WTC11 (cell line): ENCODE measurements around the gene B4GALNT3. TPM values are rescaled to one million over a fixed set of nuclear protein-coding genes. Genes with fewer than 3 reads are reported as not detected.

ENCODE experiments used
- ATAC-seq: fragments of 200-7000 bp; cut with Tn5 transposase; 2 replicates; pipeline ENCODE4 v1.10.0; 2021; ENCODE audit warnings: mild to moderate bottlenecking, moderate library complexity
- CTCF ChIA-PET: fragments of 300-600 bp; sonication (Branson Sonifier 250); formaldehyde crosslinking; loops from one replicate; lab custom pipeline; 2021; ENCODE audit warnings: antibody characterized with exemption; lab: Charles Lee
- POLR2A ChIA-PET: fragments of 350-600 bp; sonication (Branson Sonifier 250); formaldehyde crosslinking; loops from one replicate; lab custom pipeline; 2021; ENCODE audit warnings: antibody characterized with exemption; lab: Charles Lee
- DNase-seq: peaks from one replicate; pipeline ENCODE4 v3.0.0; 2021; ENCODE audit warnings: low spot score
- H3K27ac Mint-ChIP-seq: 2 replicates; pipeline ENCODE4 v1.8.0; 2021; ENCODE audit warnings: mixed read lengths
- H3K27me3 Mint-ChIP-seq: 2 replicates; pipeline ENCODE4 v1.8.0; 2021; ENCODE audit warnings: low read depth, mild to moderate bottlenecking, moderate library complexity, mixed read lengths
- H3K36me3 Mint-ChIP-seq: 2 replicates; pipeline ENCODE4 v1.8.0; 2021; ENCODE audit warnings: mixed read lengths
- H3K4me1 Mint-ChIP-seq: 2 replicates; pipeline ENCODE4 v1.8.0; 2022; ENCODE audit warnings: mixed read lengths
- H3K4me3 Mint-ChIP-seq: 2 replicates; pipeline ENCODE4 v1.8.0; 2021; ENCODE audit warnings: mild to moderate bottlenecking, moderate library complexity, mixed read lengths
- H3K9me3 Mint-ChIP-seq: 2 replicates; pipeline ENCODE4 v1.8.0; 2021; ENCODE audit warnings: mixed read lengths
- CDX4 ChIP-seq: fragments of 250-450 bp; sonication (Bioruptor Pico); IDR thresholded peaks from 2 replicates; pipeline ENCODE4 v1.9.0; 2021; ENCODE audit warnings: moderate library complexity, mild to moderate bottlenecking, inconsistent platforms, borderline replicate concordance
- ERG ChIP-seq: fragments of 250-450 bp; sonication (Bioruptor Pico); IDR thresholded peaks from 2 replicates; pipeline ENCODE4 v1.8.0; 2021; ENCODE audit warnings: mild to moderate bottlenecking
- ETV6 ChIP-seq: sonication (generic); formaldehyde crosslinking; IDR thresholded peaks from 2 replicates; pipeline ENCODE4 v1.8.1; 2022; ENCODE audit warnings: mild to moderate bottlenecking, missing genetic modification reagents
- FOXK1 ChIP-seq: sonication (generic); formaldehyde crosslinking; IDR thresholded peaks from 2 replicates; pipeline ENCODE4 v1.8.0; 2022; ENCODE audit warnings: mild to moderate bottlenecking, moderate library complexity, missing genetic modification reagents
- GTF2I ChIP-seq: fragments of 250-450 bp; sonication (Bioruptor Pico); conservative IDR thresholded peaks from 2 replicates; pipeline ENCODE4 v1.4.0; 2021; ENCODE audit warnings: mild to moderate bottlenecking
- KAT7 ChIP-seq: sonication (generic); formaldehyde crosslinking; IDR thresholded peaks from 2 replicates; pipeline ENCODE4 v1.8.1; 2023; ENCODE audit warnings: missing genetic modification reagents, mild to moderate bottlenecking, borderline replicate concordance
- MAX ChIP-seq: sonication (generic); formaldehyde crosslinking; IDR thresholded peaks from 2 replicates; pipeline ENCODE4 v1.8.0; 2022; ENCODE audit warnings: mild to moderate bottlenecking, missing genetic modification reagents
- NR1H2 ChIP-seq: sonication (generic); formaldehyde crosslinking; IDR thresholded peaks from 2 replicates; pipeline ENCODE4 v1.9.0; 2021; ENCODE audit warnings: mild to moderate bottlenecking, moderate library complexity, missing genetic modification reagents
- OVOL2 ChIP-seq: fragments of 250-450 bp; sonication (Bioruptor Pico); IDR thresholded peaks from 2 replicates; pipeline ENCODE4 v1.9.0; 2021; ENCODE audit warnings: mild to moderate bottlenecking, borderline replicate concordance
- PREB ChIP-seq: sonication (generic); formaldehyde crosslinking; IDR thresholded peaks from 2 replicates; pipeline ENCODE4 v1.8.1; 2022; ENCODE audit warnings: mild to moderate bottlenecking, missing genetic modification reagents, moderate library complexity, borderline replicate concordance
- PRRX2 ChIP-seq: fragments of 250-450 bp; sonication (Bioruptor Pico); IDR thresholded peaks from 2 replicates; pipeline ENCODE4 v1.8.0; 2021; ENCODE audit warnings: mild to moderate bottlenecking
- RORB ChIP-seq: fragments of 250-450 bp; sonication (Bioruptor Pico); IDR thresholded peaks from 2 replicates; pipeline ENCODE4 v1.9.0; 2021; ENCODE audit warnings: mild to moderate bottlenecking
- TEAD1 ChIP-seq: sonication (generic); formaldehyde crosslinking; IDR thresholded peaks from 2 replicates; pipeline ENCODE4 v1.8.0; 2022; ENCODE audit warnings: mild to moderate bottlenecking, missing genetic modification reagents
- ZBTB43 ChIP-seq: sonication (generic); formaldehyde crosslinking; IDR thresholded peaks from 2 replicates; pipeline ENCODE4 v1.8.1; 2023; ENCODE audit warnings: mild to moderate bottlenecking, missing genetic modification reagents
- ZNF219 ChIP-seq: sonication (generic); formaldehyde crosslinking; IDR thresholded peaks from 2 replicates; pipeline ENCODE4 v1.8.0; 2023; ENCODE audit warnings: missing genetic modification reagents, mild to moderate bottlenecking, borderline replicate concordance
- ZNF263 ChIP-seq: sonication (generic); formaldehyde crosslinking; IDR thresholded peaks from 2 replicates; pipeline ENCODE4 v1.8.1; 2022; ENCODE audit warnings: low read depth, mild to moderate bottlenecking, moderate library complexity, missing genetic modification reagents
- ZNF281 ChIP-seq: sonication (generic); formaldehyde crosslinking; IDR thresholded peaks from 2 replicates; pipeline ENCODE4 v1.8.0; 2023; ENCODE audit warnings: mild to moderate bottlenecking, missing genetic modification reagents
- ZNF423 ChIP-seq: fragments of 250-450 bp; sonication (Bioruptor Pico); IDR thresholded peaks from 2 replicates; pipeline ENCODE4 v2.1.2; 2022; ENCODE audit warnings: mild to moderate bottlenecking, moderate library complexity
- ZNF671 ChIP-seq: fragments of 250-450 bp; sonication (Bioruptor Pico); IDR thresholded peaks from 2 replicates; pipeline ENCODE4 v1.8.0; 2021; ENCODE audit warnings: mild to moderate bottlenecking
- ZSCAN18 ChIP-seq: fragments of 250-450 bp; sonication (Bioruptor Pico); IDR thresholded peaks from 2 replicates; pipeline ENCODE4 v2.1.2; 2022; ENCODE audit warnings: mild to moderate bottlenecking, moderate library complexity
- total RNA-seq: library from RNA; stranded (reverse); gene quantifications from 3 replicates; pipeline ENCODE4 v1.2.3, GENCODE V29; 2021

The B4GALNT3 gene
- total RNA-seq, 1 experiment from 2014 or later, result 19.0 TPM

GRCh38 chr12:568486-568885 lies 108.7 kb downstream of the B4GALNT3 start:
- no peak overlapping the region for H3K4me3 Mint-ChIP-seq
- no peak for TF ChIP-seq TEAD1 (CRISPR knock-in tag)

GRCh38 chr12:569091-569676 lies 109.4 kb downstream of the B4GALNT3 start:
- ChIA-PET POLR2A (no interaction called here), CTCF (interaction anchor here (1.0 to 2.2 kb wide), 7 partner anchors 12 to 380 kb away, joined by 3 to 35 read pairs (median 5); partner anchors contain the start of genes RAD52 and WNK1)
- peak overlapping the region; percentile 79; the same call in 1 of the 2 replicates for H3K4me3 Mint-ChIP-seq
- peaks cover 10% of the 10 kb centered on the region for H3K4me1 Mint-ChIP-seq
- H3K9me3 Mint-ChIP-seq, result 0 out of 2 replicates have a peak, but pooled peaks cover 2% of the 10 kb centered on the region
- H3K36me3 Mint-ChIP-seq, result 0 out of 2 replicates have a peak, but pooled peaks cover 2% of the 10 kb centered on the region
- H3K27me3 Mint-ChIP-seq, result peaks cover 15% of the 10 kb centered on the region
- ATAC-seq, result no peak
- TF ChIP-seq OVOL2 (no peak), GTF2I (CRISPR knock-in tag) (no peak), ZNF671 (CRISPR knock-in tag) (no peak), CDX4 (CRISPR knock-in tag) (no peak), ZBTB43 (no peak), MAX (no peak), PRRX2 (CRISPR knock-in tag) (no peak), ERG (no peak), NR1H2 (CRISPR knock-in tag) (no peak), ZSCAN18 (no peak), FOXK1 (CRISPR knock-in tag) (no peak), ZNF219 (CRISPR knock-in tag) (no peak), PREB (CRISPR knock-in tag) (no peak), ZNF281 (CRISPR knock-in tag) (no peak), KAT7 (CRISPR knock-in tag) (no peak), ETV6 (no peak), ZNF263 (CRISPR knock-in tag) (no peak), ZNF423 (CRISPR knock-in tag) (no peak), RORB (CRISPR knock-in tag) (no peak)
- DNase-seq, result no peak
- H3K27ac Mint-ChIP-seq, result no peak overlapping the region

More at GRCh38 chr12:568486-568885, 108.7 kb downstream of the B4GALNT3 start:
- CTCF ChIA-PET, result interaction anchor here (1.1 to 1.4 kb wide), 2 partner anchors 49 to 381 kb away, joined by 3 read pairs; partner anchors contain the start of gene RAD52
- ATAC-seq, result no peak
- Mint-ChIP-seq H3K27ac (no peak overlapping the region), H3K4me1 (peaks cover 10% of the 10 kb centered on the region), H3K9me3 (0 out of 2 replicates have a peak, but pooled peaks cover 2% of the 10 kb centered on the region), H3K36me3 (0 out of 2 replicates have a peak, but pooled peaks cover 2% of the 10 kb centered on the region), H3K27me3 (peaks cover 15% of the 10 kb centered on the region)
- no peak for DNase-seq
- POLR2A ChIA-PET, result no interaction called here
